GM19035 (cell line): ENCODE measurements around the gene METTL16.

ENCODE experiments used
- ATAC-seq: cut with Tn5 transposase; IDR thresholded peaks from one replicate; pipeline ENCODE4 v1.9.1; 2021; ENCODE audit not compliant: unreplicated experiment

The METTL16 gene

DNA sequence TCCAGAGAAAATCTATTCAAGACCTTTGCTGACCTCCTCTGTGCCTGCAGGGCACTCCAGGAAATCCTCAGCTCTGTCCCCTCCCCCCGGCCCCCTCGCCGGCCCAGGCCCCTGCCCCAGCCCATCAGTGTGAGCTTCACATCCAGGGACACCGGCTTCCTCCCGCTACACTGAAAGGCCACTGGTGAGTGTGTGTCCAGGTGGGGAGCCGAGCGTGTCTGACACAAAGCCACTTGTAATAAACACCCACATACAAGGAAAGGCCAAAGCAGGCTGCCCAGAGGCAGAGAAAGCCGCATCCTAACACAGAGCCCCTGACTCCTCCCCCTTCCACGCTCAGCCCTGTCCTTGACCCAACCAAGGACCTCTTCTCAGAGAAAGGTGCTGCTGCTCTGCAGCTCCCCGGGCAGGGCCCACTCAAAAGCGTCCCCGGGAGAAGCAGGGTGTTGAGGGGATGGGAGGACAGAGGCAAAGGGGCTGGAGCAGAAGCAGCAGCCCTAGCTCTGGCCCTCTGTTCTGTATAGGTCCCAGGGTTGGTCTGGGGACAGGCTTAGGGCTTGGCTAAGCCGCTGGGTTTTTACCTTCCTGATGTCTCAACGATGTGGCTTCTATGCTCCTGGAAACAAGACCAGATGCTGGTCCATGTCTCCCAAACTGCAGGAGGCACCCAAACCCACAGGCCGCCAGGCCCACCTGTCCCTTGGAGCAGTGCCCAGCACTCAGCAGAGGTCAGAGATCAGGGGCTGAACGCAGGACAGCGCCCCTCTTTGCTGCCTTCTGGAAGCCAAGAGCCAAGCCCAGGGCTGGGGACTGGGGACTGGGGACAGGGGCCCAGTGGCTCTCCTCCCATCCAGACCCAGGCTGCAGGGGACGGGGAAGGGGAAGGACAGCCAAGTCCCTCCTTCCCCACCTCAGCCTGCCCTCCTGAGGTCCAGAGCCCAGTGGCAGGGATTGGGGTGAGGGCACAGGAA lies 126.2 kb downstream of the METTL16 start:
- ATAC-seq = no peak

DNA sequence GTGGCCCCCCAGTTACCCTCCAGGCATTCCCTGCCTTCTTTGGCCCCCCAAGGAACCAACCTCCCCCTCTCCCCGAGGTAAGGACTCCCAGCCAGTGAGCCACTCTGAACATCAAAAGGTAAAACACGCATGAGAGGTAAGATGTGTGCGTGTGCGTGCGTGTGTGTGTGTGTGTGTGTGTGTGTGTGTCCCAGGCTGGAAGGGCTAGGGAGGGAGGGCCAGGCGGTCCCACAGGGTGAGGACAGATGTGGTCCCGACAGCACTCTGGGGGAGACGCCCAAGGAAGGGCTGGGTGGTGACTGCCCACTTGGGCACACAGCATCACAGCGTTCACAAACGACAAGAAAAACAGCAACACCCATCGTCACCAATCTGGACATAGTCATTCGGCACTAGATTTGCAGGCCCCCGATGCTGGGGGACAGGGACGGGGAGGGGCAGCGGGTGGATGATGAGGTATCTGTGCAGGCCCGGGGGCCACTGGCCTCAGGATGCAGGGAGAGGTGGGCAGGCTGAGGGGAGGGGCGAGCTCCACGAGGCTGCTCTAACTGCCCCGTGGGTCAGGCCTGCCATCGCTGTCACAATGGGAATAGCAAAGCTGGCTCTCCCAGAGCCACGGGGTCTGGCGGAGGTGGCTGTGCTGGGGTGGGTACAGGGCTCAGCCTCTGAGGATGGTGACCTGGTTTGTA lies 127.1 kb downstream of the METTL16 start:
- ATAC-seq = no peak

DNA sequence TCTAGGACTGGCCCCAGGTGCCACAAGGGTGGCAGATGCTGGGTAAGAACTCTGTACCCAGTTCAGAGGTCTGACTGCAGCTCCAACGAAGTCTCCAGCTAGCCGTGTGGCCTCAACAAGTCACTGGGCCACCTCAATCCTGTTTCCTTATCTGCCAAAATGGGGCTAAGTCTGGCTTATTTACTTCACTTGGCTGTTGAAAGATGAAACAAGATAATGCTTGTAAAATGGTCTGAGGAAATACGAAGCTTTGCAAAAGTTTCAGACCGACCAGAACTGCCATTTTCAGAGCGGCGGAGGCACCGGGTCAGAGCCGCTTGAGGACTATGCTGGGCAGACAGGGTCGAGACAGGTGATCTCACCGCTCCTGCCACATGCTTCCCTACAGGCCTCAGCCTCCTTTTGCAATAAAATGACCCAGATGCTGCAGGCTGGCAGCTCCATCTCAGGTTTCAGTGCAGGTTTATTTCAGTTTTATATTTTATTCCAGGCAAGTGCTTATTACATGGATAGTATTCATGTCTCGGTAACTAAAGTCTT lies 128.0 kb downstream of the METTL16 start:
- no peak for ATAC-seq

DNA sequence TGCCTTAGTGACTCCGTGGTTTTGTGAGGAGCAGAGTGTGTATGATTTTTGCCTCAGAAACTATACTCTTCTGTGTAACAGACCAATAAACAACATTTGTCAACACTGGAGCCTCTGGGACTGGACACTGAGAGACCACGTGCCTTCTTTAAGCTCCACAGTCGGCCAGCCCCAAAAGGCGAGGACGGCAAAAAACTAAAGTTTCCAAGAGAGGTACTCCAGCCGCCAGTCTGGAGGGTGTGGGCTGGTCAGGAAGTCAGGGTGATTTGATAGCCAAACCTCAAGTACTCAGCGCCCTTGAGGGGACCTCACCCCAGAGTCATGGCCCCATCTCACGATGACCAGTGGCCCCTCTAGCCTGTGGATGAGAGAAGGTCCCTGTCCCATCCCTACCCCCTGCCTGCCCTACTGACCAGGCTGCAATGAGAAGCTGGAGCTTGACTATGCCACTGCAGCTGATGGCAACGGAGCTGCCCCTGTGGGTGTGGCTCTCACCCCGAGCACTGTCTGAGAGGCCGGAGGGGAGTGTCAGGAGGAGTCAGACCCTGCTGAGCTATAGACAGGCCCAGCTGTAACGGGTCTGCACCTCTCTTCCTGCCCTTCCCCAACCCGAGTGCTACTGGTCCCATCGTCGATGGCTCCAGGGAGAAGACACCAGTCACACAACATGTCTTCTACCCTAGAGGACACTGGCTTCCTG lies 130.6 kb downstream of the METTL16 start:
- no peak for ATAC-seq

DNA sequence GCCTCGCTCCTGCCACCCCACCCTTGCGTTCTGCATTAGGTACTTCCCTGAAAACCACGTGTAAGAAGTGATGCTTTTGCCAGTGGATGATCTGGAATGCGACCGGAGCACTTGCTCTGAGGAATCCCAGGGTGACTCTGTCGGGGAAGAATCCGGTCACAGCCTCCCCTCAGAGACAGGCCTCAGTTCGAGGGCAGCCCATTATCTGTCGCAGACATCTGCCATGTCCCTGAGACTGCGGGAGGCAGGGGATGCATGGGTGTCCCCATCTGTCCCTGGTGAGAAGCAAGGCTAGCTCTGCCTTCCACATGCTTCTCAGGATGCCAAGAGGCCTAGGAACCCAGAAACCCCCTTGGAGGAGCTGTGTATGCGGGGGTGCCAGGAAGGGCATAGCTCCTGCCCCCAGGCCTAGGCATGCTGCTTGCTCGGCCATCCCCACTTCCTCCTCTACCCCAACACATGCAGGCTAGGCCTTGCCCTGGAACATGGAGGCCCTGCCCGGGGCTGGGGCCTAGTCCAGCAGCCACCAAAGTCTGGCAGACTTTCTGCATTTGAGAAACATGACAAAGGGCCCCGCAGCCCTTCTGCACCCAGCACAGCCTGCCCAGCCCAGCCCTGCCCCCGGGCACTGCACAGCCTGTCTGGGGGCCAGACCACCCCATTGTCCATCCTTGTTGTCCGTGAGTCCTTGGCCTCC lies 131.3 kb downstream of the METTL16 start:
- no peak for ATAC-seq

DNA sequence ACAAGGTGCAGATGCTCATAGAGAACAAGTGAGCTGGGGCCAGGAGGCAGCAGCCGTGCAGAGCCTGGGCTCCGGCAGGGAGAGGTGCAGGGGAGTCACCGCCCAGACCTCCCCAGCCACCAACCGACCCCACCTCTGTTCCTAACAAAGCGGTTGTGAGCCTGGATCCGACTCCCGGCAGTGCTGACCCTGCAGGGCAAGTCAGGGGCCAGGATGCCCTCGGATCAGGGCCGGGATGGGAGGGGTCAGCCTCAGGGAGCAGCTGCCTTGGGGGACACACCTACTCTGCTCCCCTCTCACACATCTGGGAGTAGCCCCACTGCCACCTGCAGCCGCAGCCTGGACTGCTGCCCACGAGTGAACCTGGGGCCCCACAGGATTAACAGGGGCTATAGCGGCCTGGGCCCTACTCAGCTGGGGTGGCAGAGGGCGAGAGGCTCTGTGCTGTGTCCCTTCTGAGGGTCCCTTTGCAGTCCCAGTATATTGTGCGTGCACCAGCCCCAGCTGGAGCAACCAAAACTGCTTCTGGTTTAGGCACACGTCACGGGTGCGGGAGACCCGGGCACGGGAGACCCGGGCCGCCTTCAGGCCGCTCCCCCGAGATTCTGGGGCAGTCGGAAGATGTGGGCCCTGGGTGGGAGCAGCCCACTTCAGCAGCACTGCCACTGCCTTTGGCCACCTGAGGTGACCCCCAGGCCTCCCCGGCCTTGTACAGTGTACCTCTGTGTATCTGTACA lies 132.0 kb downstream of the METTL16 start:
- no peak for ATAC-seq

DNA sequence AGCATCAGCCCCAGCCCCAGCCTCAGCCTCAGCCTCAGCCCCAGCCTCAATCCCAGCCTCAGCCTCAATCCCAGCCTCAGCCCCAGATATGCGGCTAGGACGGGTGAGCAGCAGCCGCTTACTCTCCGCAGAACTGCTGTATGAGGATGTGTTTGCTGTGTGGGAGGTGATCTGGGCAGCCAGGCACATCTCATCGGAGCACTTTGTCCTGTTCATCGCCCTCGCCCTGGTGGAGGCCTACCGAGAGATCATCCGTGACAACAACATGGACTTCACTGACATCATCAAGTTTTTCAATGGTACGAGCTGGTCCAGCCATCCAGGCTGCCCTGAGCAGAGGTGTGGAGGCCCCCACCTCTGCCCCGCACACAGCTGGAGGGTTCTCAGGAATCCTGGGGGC lies 132.8 kb downstream of the METTL16 start:
- no peak for ATAC-seq

DNA sequence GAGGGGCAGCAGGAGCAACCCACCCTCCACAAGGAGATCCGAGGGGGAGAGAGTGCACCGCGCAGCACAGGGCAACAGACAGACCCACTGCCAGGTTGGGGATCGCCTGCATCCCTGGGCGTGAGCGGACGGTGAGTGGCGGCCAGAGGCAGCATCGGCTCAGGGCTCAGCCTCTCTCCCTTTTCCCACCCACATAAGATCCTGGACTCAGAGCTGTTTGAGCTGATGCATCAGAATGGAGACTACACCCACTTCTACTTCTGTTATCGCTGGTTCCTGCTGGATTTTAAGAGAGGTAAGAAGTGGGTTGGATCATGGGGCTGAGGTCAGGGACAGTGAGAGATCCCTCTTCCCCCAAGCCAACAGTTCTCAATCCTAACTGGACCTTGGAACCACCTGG lies 134.0 kb downstream of the METTL16 start:
- ATAC-seq = no peak

DNA sequence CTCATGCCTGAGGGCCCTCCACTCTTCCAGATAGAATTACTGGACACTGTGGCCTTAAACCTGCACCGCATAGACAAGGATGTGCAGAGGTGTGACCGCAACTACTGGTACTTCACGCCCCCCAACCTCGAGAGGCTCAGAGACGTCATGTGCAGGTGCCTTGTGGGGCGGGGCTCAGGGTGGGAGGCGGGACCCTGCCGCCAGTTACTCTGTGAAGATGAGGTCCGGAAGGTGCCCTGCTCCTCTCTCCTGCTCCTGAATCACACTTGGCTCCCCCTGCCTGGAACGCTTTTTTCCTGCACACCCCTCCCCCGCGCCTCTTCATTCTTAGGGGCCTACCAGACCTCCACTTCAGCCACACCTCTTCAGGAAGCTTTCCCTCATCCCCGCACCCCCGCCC lies 135.6 kb downstream of the METTL16 start:
- ATAC-seq = no peak

DNA sequence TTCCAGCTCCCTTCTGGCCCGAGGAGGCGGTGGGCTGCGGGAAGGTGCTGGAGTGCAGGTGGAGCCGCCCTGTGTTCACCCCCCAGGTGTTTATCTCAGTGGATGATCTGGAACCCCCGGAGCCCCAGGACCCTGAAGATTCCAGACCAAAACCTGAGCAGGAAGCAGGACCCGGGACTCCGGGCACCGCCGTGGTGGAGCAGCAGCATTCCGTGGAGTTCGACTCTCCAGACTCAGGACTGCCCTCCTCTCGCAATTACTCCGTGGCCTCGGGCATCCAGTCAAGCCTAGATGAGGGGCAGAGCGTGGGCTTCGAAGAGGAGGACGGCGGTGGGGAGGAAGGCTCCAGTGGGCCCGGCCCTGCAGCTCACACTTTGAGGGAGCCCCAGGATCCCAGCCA lies 136.3 kb downstream of the METTL16 start:
- ATAC-seq = no peak

DNA sequence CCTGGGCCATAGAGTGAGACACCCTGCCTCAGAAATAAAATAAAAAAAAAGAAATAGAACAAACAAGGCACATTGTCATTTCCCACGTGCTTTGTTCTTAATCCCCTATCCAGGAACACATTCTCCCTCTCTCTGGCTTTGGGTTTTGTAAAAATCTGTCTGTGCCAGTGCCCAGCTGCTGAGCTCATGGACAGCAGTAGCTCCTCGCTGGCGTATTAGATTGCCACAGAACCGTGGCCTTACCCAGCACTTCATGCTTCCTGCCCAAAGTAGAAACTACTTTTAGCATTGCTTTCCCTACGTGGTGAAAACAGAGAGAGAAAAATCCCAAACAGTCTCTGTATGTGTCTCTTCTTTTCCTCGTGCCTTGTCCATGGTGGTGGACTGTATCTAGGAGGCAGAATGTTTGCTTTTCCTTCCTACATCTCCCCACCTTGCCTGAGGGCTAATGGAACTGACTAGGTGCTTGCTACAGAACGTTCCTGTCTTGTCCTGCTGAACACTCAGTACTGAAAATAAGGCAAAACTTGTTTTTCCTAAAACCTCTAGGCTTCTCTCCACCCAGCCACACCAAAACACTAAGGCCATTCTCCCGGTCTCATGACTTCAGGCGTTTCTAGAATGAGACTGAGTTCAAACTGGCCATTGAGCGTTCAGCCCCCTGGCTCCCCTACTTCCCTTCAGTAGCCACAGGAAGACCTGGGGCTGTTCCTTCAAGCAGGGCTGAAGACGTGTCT lies 137.0 kb downstream of the METTL16 start:
- no peak for ATAC-seq

DNA sequence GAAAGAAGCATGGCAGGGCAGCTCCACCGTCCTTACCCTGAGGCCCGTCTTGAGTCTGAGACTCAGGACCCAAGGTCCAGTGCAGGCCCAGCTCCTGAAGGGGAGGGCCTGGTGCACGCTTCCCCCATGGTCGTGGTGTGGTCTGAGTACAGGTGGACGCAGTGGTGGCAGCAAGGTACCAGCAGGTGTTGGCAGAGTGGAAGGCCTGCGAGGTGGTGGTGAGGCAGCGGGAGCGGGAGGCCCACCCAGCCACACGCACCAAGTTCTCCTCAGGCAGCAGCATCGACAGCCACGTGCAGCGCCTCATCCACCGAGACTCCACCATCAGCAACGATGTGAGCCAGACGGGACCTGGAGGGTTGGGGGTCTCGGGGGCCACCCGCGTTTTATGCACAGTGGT lies 138.5 kb downstream of the METTL16 start:
- no peak for ATAC-seq

DNA sequence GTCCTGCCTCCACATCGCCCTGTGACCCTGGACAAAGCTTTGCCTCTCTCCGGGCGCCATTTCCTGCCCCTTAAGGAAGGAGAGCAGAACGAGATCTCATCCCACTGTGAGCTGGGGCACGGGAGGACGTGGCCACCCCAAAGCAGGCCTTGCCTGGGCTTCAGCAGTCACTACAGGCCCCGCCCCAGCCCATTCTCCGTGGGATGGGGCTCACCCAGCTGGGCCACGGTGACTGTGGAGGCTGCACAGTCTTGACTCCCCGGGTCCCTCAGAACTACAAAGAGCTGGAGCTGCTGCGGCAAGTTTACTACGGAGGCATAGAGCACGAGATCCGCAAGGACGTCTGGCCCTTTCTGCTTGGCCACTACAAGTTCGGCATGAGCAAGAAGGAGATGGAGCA lies 139.0 kb downstream of the METTL16 start:
- ATAC-seq = no peak

DNA sequence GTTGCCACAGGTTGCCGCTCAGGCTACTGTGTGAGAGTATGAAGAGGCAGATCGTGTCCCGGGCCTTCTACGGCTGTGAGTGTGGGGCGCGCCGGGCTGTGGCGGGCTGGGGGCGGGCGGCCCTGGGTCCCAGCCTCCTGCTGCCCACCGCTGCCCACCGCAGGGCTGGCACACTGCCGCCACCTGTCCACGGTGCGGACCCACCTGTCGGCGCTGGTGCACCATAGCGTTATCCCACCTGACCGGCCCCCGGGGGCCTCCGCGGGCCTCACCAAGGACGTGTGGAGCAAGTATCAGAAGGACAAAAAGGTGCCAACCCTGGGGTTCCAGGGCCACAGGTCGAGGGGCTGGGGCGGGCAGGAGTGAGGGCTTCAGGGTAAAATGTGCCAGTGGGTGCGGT lies 139.5 kb downstream of the METTL16 start:
- no peak for ATAC-seq

DNA sequence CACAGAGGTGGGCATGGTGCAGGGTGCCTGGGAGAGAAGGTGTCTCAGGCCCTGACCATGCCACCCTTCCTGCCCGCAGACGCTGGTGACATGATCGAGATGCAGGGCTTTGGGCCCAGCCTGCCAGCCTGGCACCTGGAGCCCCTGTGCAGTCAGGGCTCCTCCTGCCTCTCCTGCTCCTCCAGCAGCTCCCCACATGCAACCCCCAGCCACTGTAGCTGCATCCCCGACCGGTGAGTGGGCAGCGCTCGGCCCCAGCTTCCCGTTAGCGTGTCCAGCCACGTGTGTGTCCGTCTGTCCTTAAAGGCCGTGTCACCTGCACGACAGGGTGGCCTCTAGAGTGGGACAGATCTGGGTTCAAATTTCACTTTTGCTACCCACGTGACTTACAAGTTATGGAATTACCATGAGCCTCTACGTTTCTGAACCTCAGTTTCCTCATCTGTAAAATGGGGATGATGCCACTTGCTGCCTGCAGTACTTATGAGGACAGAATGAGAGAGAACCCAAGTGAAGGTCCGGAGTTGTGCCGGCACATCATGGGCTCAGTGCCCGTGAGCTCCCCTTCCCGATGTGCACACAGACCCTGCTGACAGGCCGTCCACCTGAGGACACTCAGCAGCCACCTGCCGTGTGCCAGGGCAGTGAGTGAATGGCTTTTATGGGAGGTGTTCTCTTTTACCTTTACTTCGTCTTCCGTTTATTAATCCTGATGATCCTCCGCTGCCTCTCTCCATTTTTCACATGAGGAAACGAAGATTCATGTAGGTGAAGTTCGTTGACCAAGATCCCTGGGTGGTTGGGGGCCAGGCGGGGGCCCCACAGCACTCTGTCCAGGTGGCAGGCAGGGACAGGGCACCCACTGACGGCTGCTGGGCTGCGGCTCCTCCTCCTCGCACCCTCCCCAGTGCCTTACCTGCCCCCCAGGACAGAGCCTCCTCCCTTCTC lies 140.2 kb downstream of the METTL16 start:
- no peak for ATAC-seq

DNA sequence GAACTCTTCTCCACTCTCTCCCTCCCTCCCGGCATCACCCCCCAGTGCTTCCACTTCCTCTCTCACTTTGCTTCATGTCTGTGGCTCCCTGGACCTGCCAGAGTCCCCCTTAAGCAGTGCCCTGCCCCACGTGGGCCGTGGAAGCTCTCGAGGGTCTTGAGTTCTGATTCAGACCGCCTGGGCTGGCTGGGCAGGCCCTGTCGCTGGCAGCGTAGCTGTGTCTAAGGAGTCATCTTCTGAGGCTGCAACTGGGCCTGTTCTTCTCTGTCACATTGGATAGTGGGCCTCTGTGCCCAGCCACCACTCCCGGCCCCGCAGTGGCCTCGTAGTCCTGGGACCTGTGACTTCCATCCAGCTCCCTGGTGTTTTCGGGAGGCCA lies 141.5 kb downstream of the METTL16 start:
- ATAC-seq = no peak

DNA sequence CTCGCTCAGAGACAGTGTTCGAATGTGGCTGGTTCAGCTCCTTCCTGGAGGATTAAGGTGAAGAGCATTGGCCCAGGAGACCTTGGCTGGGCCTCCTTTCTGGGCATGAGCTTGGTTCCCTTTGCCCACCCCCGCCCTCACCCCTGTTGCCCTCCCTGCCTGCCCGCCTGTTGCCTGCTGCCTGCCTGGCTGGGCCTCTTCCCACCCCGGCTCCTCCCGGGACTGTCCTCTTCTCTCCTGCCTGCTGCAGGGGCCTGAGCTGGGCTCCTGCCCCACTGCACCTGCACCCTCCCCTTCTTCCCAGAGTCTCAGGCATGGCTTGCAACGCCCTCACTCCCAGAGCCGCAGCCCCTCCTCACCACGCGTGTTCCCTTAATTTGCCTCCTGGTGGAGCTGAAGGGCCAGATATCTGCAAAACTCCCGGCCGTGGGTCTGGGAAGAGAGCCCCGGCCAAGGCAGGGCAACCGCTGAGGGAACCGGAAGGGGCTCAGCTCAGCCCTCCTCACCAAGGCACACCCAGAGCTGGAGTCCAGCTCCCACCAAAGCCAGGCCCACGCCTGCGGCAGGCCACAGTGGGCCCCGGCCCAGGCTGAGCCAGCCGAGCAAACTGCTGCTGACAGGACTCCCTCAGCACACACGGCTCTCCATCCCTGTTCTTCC lies 142.0 kb downstream of the METTL16 start:
- ATAC-seq = no peak

DNA sequence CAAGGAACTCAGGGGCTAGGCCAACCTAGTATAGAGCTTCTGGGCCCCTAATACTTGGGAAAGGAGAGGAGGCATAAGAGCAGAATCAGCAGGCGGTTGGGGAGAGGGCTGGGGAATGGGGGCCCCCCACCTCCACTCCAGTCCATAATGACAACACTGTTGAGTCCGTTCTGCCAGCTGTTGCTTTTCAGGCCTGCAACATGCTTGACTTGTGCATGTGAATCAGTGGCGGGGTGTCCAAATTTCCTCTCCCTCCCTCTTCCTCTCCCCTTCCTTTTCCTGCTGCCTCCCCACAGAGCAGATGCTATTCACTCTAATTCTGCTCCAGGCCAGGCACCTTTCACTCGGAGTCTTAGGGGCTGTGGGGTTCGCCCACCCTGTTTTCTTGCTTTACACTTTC lies 142.6 kb downstream of the METTL16 start:
- no peak for ATAC-seq
